H9 (cell line): ENCODE measurements around the gene UBAC2. TPM values are rescaled to one million over a fixed set of nuclear protein-coding genes. Genes with fewer than 3 reads are reported as not detected.

Experiments used
- DNase-seq: peaks from one replicate; pipeline ENCODE4 v3.0.0-alpha.2; 2017
- H2AFZ ChIP-seq: one replicate; pipeline ENCODE4 v1.6.1; 2013; ENCODE audit warnings: mild to moderate bottlenecking, low read length, control low read depth, moderate library complexity
- H2AK5ac ChIP-seq: 2 replicates; pipeline ENCODE4 v1.6.1; 2013; ENCODE audit warnings: low read length, control low read depth, mixed read lengths; ENCODE audit not compliant: insufficient read length
- H2BK120ac ChIP-seq: one replicate; pipeline ENCODE4 v1.6.1; 2013; ENCODE audit warnings: low read depth, mild to moderate bottlenecking, low read length, control low read depth, inconsistent platforms; ENCODE audit not compliant: poor library complexity, severe bottlenecking
- H2BK12ac ChIP-seq: 2 replicates; pipeline ENCODE4 v1.6.1; 2013; ENCODE audit warnings: low read length, control low read depth, mixed read lengths, low read depth; ENCODE audit not compliant: insufficient read length
- H2BK15ac ChIP-seq: 2 replicates; pipeline ENCODE4 v1.6.1; 2013; ENCODE audit warnings: low read depth, low read length, control low read depth
- H2BK20ac ChIP-seq: one replicate; pipeline ENCODE4 v1.6.1; 2013; ENCODE audit warnings: low read depth, mild to moderate bottlenecking, low read length, control low read depth, inconsistent platforms; ENCODE audit not compliant: poor library complexity, severe bottlenecking
- H2BK5ac ChIP-seq: 2 replicates; pipeline ENCODE4 v1.6.1; 2013; ENCODE audit warnings: low read length, control low read depth, mixed read lengths; ENCODE audit not compliant: insufficient read length
- H3K14ac ChIP-seq: 2 replicates; pipeline ENCODE4 v1.6.1; 2013; ENCODE audit warnings: low read length, control low read depth; ENCODE audit not compliant: insufficient read depth
- H3K18ac ChIP-seq: 2 replicates; pipeline ENCODE4 v1.6.1; 2013; ENCODE audit warnings: low read depth, mild to moderate bottlenecking, mixed read lengths, low read length, control low read depth; ENCODE audit not compliant: insufficient read length
- H3K23ac ChIP-seq: 2 replicates; pipeline ENCODE4 v1.6.1; 2013; ENCODE audit warnings: low read length, control low read depth, mixed read lengths, low read depth; ENCODE audit not compliant: insufficient read length
- H3K23me2 ChIP-seq: 2 replicates; pipeline ENCODE4 v1.6.1; 2013; ENCODE audit warnings: low read depth, mild to moderate bottlenecking, mixed read lengths, low read length, control low read depth; ENCODE audit not compliant: insufficient read length, poor library complexity, severe bottlenecking
- H3K27ac ChIP-seq: 2 replicates; pipeline ENCODE4 v1.5.1; 2013; ENCODE audit warnings: low read length, control low read depth, mixed read lengths, low read depth; ENCODE audit not compliant: insufficient read length
- H3K27me3 ChIP-seq: 2 replicates; pipeline ENCODE4 v1.6.1; 2013; ENCODE audit warnings: low read length, control low read depth, inconsistent platforms; ENCODE audit not compliant: insufficient read depth
- H3K4ac ChIP-seq: 2 replicates; pipeline ENCODE4 v1.6.1; 2013; ENCODE audit warnings: low read depth, mild to moderate bottlenecking, control low read depth, inconsistent platforms, low read length, moderate library complexity
- H3K4me1 ChIP-seq: 2 replicates; pipeline ENCODE4 v1.6.1; 2013; ENCODE audit warnings: low read length, control low read depth, inconsistent platforms; ENCODE audit not compliant: insufficient read depth
- H3K4me2 ChIP-seq: 2 replicates; pipeline ENCODE4 v1.6.1; 2013; ENCODE audit warnings: low read length, control low read depth, mixed read lengths; ENCODE audit not compliant: insufficient read length, insufficient read depth
- H3K56ac ChIP-seq: 2 replicates; pipeline ENCODE4 v1.6.1; 2013; ENCODE audit warnings: low read depth, mild to moderate bottlenecking, mixed read lengths, low read length, control low read depth; ENCODE audit not compliant: insufficient read length
- H3K79me1 ChIP-seq: 2 replicates; pipeline ENCODE4 v1.6.1; 2013; ENCODE audit warnings: low read depth, mild to moderate bottlenecking, moderate library complexity, low read length, control low read depth, inconsistent platforms; ENCODE audit not compliant: insufficient read depth, poor library complexity, severe bottlenecking
- H3K79me2 ChIP-seq: 2 replicates; pipeline ENCODE4 v1.6.1; 2013; ENCODE audit warnings: low read length, control low read depth, inconsistent platforms; ENCODE audit not compliant: insufficient read depth
- H3K9ac ChIP-seq: 2 replicates; pipeline ENCODE4 v1.6.1; 2013; ENCODE audit warnings: low read length, control low read depth, mixed read lengths; ENCODE audit not compliant: insufficient read length; ENCODE audit errors: extremely low read depth
- H3K9me3 ChIP-seq: one replicate; pipeline ENCODE4 v1.6.1; 2013; ENCODE audit warnings: low read depth, low read length, inconsistent platforms; ENCODE audit not compliant: control insufficient read depth
- H3T11ph ChIP-seq: one replicate; pipeline ENCODE4 v1.6.1; 2013; ENCODE audit warnings: mild to moderate bottlenecking, low read length, control low read depth, inconsistent platforms
- H4K20me1 ChIP-seq: one replicate; pipeline ENCODE4 v1.6.1; 2013; ENCODE audit not compliant: control insufficient read depth, insufficient read length, insufficient read depth
- H4K5ac ChIP-seq: 2 replicates; pipeline ENCODE4 v1.6.1; 2013; ENCODE audit warnings: low read depth, mild to moderate bottlenecking, mixed read lengths, low read length, control low read depth; ENCODE audit not compliant: insufficient read length
- H4K8ac ChIP-seq: replicated peaks from 2 replicates; pipeline ENCODE4 v1.6.1; 2013; ENCODE audit warnings: low read length, control low read depth, mixed read lengths, low read depth; ENCODE audit not compliant: insufficient read length
- H4K91ac ChIP-seq: 2 replicates; pipeline ENCODE4 v1.6.1; 2013; ENCODE audit warnings: low read depth, mild to moderate bottlenecking, moderate library complexity, mixed read lengths, low read length, control low read depth; ENCODE audit not compliant: insufficient read length
- H3K27ac Mint-ChIP-seq, 3 experiments: 2 replicates in 2 of 3; 3 replicates in 1 of 3; pipeline ENCODE4 v1.8.0; 2020 to 2021; ENCODE audit warnings: mixed read lengths in 3 of 3, mild to moderate bottlenecking in 1 of 3, moderate library complexity in 1 of 3
- H3K27me3 Mint-ChIP-seq: 2 replicates; pipeline ENCODE4 v1.8.0; 2021; ENCODE audit warnings: low read depth, mild to moderate bottlenecking, moderate library complexity, mixed read lengths
- H3K36me3 Mint-ChIP-seq, 3 experiments: 2 replicates in 2 of 3; 3 replicates in 1 of 3; pipeline ENCODE4 v1.8.0; 2020 to 2021; ENCODE audit warnings: low read depth in 3 of 3, mixed read lengths in 3 of 3; ENCODE audit not compliant: insufficient read depth in 1 of 3
- H3K4me1 Mint-ChIP-seq, 2 experiments: 2 replicates each; pipeline ENCODE4 v1.8.0; 2020; ENCODE audit warnings: mixed read lengths in 2 of 2
- H3K4me3 Mint-ChIP-seq, 2 experiments: 2 replicates in 1 of 2; 3 replicates in 1 of 2; pipeline ENCODE4 v1.8.0; 2020 to 2021; ENCODE audit warnings: mild to moderate bottlenecking in 2 of 2, mixed read lengths in 2 of 2, moderate library complexity in 1 of 2
- H3K9me3 Mint-ChIP-seq, 2 experiments: 2 replicates in 1 of 2; 3 replicates in 1 of 2; pipeline ENCODE4 v1.8.0; 2020; ENCODE audit warnings: mild to moderate bottlenecking in 2 of 2, mixed read lengths in 2 of 2, moderate library complexity in 1 of 2
- CTCF ChIP-seq: fragments of 200-600 bp; sonication (generic); conservative IDR thresholded peaks from 3 replicates; pipeline ENCODE4 v1.8.0; 2021; ENCODE audit warnings: antibody characterized with exemption, mild to moderate bottlenecking
- WGBS: extraction: QIAGEN DNeasy Blood & Tissue Kit; methylation state at CpG from one replicate; pipeline ENCODE4 v1.1.7; 2013; ENCODE audit warnings: missing lambda C conversion rate, low lambda C conversion rate, mixed read lengths; ENCODE audit not compliant: insufficient read length; ENCODE audit errors: extremely low coverage; 5-methylcytosine and 5-hydroxymethylcytosine counted together
- total RNA-seq: library from RNA; stranded (reverse); gene quantifications from 2 replicates; pipeline ENCODE4 v1.2.1, GENCODE V29; 2021

The UBAC2 gene
- total RNA-seq, 1 experiment from 2014 or later = 52.3 TPM

- H3K9me3 ChIP-seq = no peaks in the 10 kb centered on the region
- H3K27ac Mint-ChIP-seq = peak overlapping the region in 1 of 3 experiments; percentile 12; a peak in 2 of 7 replicates
- H2BK20ac ChIP-seq = no peak overlapping the region
- H3K23ac ChIP-seq = no peak overlapping the region
- H3T11ph ChIP-seq = no peak overlapping the region
- H3K79me1 ChIP-seq = no peaks in the 10 kb centered on the region
- no peaks in the 10 kb centered on the region for H3K9me3 Mint-ChIP-seq
- no peak overlapping the region for H3K56ac ChIP-seq
- no peak overlapping the region for H4K5ac ChIP-seq
- no peak overlapping the region for H4K91ac ChIP-seq
- peaks cover 3% of the 10 kb centered on the region for H4K20me1 ChIP-seq
- no peak overlapping the region for H3K9ac ChIP-seq
- H3K27ac ChIP-seq = no peak overlapping the region
- H3K23me2 ChIP-seq = no peaks in the 10 kb centered on the region
- no peaks in the 10 kb centered on the region for H3K4me1 ChIP-seq
- no peak overlapping the region for H3K18ac ChIP-seq
- no peaks in the 10 kb centered on the region for H3K27me3 ChIP-seq
- H2BK120ac ChIP-seq = no peak overlapping the region
- no peaks in the 10 kb centered on the region for H3K27me3 Mint-ChIP-seq
- H3K4me3 Mint-ChIP-seq = no peak overlapping the region
- no peaks in the 10 kb centered on the region for H3K79me2 ChIP-seq
- WGBS = no CpG with 5 or more reads among the region's 6 CpGs
- no peak overlapping the region for H2AFZ ChIP-seq
- H3K14ac ChIP-seq = no peak overlapping the region
- no peak overlapping the region for H3K4me2 ChIP-seq
- peaks cover 10 to 50% (median 31%) of the 10 kb centered on the region in 3 experiments; a peak in 6 of 7 replicates for H3K36me3 Mint-ChIP-seq
- H3K4me1 Mint-ChIP-seq = no peaks in the 10 kb centered on the region
- no peak for DNase-seq
- H2BK15ac ChIP-seq = no peak overlapping the region; the same call in 1 of the 2 replicates
- no peak overlapping the region for H2BK12ac ChIP-seq
- H2AK5ac ChIP-seq = no peak overlapping the region
- no peak overlapping the region for H4K8ac ChIP-seq
- H2BK5ac ChIP-seq = no peak overlapping the region
- TF ChIP-seq CTCF = no peak
- no peak overlapping the region for H3K4ac ChIP-seq
Measured at GRCh38 chr13:99347335-99347878, 146.8 kb downstream of the UBAC2 start.
